ENCODE measurements around the gene OR10A5.
A peak's percentile ranks its signal among the peaks of the same experiment; 100 is the strongest.
"Not testable (repeated sequence)": the region's sequence is repeated elsewhere in the genome, so short reads cannot be mapped to it uniquely, and the experiment has no call there.

OR10A5 gene

DNA sequence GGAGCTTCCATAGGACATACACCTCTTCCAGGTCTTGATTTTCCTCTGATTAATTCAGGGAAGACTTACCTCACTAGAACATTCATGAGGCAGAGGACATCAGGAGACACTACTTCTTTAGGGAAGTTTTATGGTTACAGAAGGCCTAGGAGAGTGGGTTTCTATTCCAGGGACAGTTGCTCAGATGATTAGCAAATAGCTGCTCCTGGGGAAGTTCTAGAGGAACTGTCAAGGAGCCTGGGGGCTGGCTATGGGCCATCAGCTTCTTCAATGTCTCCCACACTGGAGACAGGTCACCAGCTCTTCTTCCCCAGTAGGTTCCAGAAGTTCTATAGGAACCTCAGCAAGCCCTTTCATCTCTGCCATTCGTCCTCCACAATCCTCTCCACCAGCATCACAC lies 11.5 kb upstream of the OR10A5 start:
- Histone ChIP-seq H3K36me3 (ENCODE audit: insufficient read depth, low read length) (no peaks in the 10 kb centered on the region), H3K27ac (ENCODE audit: low read depth, low read length) (no peak overlapping the region), H3K9me3 (ENCODE audit: insufficient read depth, low read depth, low read length) (no peaks in the 10 kb centered on the region), H3K9ac (ENCODE audit: low read depth, low read length) (no peak overlapping the region), H3K4me3 (ENCODE audit: low read length) (no peak overlapping the region), H3K4me1 (ENCODE audit: insufficient read depth, low read length) (no peaks in the 10 kb centered on the region), H3K27me3 (ENCODE audit: insufficient read depth, low read length) (no peaks in the 10 kb centered on the region)
- WGBS = no CpG with 5 or more reads among the region's 1 CpG

DNA sequence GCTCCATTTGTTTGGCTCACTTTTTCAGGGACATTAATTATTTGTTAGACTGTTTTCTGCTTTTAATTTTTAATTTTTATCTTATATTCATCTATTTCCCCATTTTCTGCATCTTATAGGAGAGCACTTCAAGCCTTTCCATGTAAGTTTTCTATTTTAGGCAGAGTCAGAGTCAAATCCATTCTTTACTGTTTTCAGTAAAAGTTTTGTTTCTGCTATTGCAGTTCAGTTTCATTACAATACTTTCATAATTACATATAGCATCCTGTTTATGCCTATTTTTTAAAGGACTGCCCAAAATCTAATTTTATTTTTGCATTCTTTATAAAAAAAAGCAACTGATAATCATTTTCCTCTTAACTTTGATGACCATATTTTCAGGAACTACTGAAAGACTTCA lies 3.8 kb upstream of the OR10A5 start:
- H3K36me3 ChIP-seq (ENCODE audit: insufficient read depth, low read length) = no peaks in the 10 kb centered on the region
- no peak overlapping the region for H3K27ac ChIP-seq (ENCODE audit: low read depth, low read length)
- peaks cover 9% of the 10 kb centered on the region; the same call in 1 of the 2 replicates for H3K9me3 ChIP-seq (ENCODE audit: insufficient read depth, low read depth, low read length)
- H3K27me3 ChIP-seq (ENCODE audit: insufficient read depth, low read length) = no peaks in the 10 kb centered on the region
- no peak overlapping the region for H3K4me3 ChIP-seq (ENCODE audit: low read length)
- no peak overlapping the region for H3K9ac ChIP-seq (ENCODE audit: low read depth, low read length)
- H3K4me1 ChIP-seq (ENCODE audit: insufficient read depth, low read length) = peaks cover 10% of the 10 kb centered on the region

DNA sequence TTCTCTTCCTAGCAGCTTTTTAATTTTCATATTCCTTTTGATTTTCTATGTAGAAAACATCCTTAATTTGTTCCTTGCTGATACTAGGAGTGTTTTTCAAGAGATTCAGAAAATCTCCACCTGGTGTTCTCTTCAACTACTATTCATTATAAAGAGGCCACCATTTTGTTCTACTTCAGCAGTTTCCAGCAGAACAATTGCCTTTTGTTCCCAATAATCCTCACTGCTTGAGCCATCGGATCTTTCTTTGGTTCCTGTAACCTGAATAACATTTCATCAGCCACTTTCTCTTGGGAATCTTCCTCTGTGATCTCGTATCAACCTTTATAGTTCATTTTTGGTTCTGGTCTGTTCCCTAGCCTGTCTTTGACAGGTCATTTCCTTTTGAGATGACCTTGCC lies 1.8 kb upstream of the OR10A5 start:
- Histone ChIP-seq H3K9ac (ENCODE audit: low read depth, low read length) (no peak overlapping the region), H3K9me3 (ENCODE audit: insufficient read depth, low read depth, low read length) (peaks cover 9% of the 10 kb centered on the region; the same call in 1 of the 2 replicates), H3K27me3 (ENCODE audit: insufficient read depth, low read length) (no peaks in the 10 kb centered on the region), H3K4me1 (ENCODE audit: insufficient read depth, low read length) (peaks cover 17% of the 10 kb centered on the region), H3K4me3 (ENCODE audit: low read length) (no peak overlapping the region), H3K36me3 (ENCODE audit: insufficient read depth, low read length) (no peaks in the 10 kb centered on the region), H3K27ac (ENCODE audit: low read depth, low read length) (peak overlapping the region; percentile 74; the same call in 1 of the 2 replicates)
- 67% methylated on average over 2 of the region's 2 CpGs for WGBS

DNA sequence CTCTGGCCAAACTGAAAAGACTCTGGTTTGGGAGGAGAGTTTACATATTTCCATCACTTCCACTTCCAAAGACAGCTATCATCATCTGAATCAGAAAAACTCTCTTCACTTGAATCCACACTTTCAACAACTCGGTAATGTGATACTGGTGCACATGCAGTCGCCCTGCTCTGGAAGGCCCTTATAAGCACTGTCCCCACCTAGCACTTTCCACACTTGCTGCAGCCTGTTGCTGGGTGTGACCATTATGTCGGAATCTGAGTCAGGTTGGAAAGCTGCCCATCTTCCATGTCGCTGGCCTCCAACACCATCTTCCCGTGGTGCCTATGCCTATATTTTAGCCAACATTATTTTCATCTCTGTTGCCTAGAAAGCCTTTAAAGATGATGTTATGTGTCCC lies 1.1 kb upstream of the OR10A5 start:
- Histone ChIP-seq H3K27me3 (ENCODE audit: insufficient read depth, low read length) (no peaks in the 10 kb centered on the region), H3K27ac (ENCODE audit: low read depth, low read length) (peak overlapping the region; percentile 74; the same call in 1 of the 2 replicates), H3K36me3 (ENCODE audit: insufficient read depth, low read length) (no peaks in the 10 kb centered on the region), H3K9ac (ENCODE audit: low read depth, low read length) (no peak overlapping the region), H3K4me3 (ENCODE audit: low read length) (no peak overlapping the region), H3K9me3 (ENCODE audit: insufficient read depth, low read depth, low read length) (peaks cover 9% of the 10 kb centered on the region; the same call in 1 of the 2 replicates), H3K4me1 (ENCODE audit: insufficient read depth, low read length) (peaks cover 17% of the 10 kb centered on the region)
- 96% methylated on average over 5 of the region's 5 CpGs for WGBS

DNA sequence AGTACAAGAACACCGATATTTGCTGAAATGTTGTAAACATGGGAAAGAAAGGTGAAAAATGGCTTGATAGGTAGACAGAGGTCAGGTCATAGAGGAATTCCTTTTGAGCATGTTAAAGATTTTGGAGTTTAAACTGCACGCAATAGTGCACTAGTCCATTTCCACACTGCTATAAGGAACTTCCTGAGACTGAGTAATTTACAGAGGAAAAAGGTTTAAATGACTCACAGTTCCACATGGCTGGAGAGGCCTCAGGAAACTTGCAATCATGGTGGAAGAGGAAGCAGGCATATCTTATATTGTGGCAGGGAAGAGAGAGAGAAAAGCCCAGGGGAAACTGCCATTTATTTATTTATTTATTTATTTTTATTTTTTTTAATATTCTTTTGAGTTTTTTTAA lies 5.0 kb downstream of the OR10A5 start:
- H3K36me3 ChIP-seq (ENCODE audit: insufficient read depth, low read length) = no peaks in the 10 kb centered on the region
- peaks cover 14% of the 10 kb centered on the region; the same call in 1 of the 2 replicates for H3K9me3 ChIP-seq (ENCODE audit: insufficient read depth, low read depth, low read length)
- 91% methylated on average over 2 of the region's 2 CpGs for WGBS
- H3K4me1 ChIP-seq (ENCODE audit: insufficient read depth, low read length) = peaks cover 6% of the 10 kb centered on the region; the same call in 1 of the 2 replicates
- H3K4me3 ChIP-seq (ENCODE audit: low read length) = no peak overlapping the region
- H3K27me3 ChIP-seq (ENCODE audit: insufficient read depth, low read length) = no peaks in the 10 kb centered on the region
- no peak overlapping the region for H3K9ac ChIP-seq (ENCODE audit: low read depth, low read length)
- no peak overlapping the region for H3K27ac ChIP-seq (ENCODE audit: low read depth, low read length)

DNA sequence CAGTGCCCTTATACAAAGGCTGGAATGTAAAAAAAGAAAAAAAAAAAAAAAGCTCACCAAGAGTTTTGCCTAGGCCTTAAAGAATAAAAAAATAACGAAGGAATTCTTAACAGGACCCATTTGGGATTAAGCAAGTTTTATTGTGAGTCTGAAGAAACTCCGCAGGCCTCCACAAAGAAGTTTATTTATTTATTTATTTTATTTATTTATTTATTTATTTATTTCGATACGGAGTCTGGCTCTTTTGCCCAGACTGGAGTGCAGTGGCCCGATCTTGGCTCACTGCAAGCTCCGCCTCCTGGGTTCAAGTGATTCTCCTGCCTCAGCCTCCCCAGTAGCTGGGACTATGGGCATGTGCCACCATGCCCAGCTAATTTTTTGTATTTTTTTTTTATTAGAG lies 9.3 kb downstream of the OR10A5 start:
- not testable (repeated sequence) for H3K4me3 ChIP-seq (ENCODE audit: low read length); H3K27ac ChIP-seq (ENCODE audit: low read depth, low read length); H3K4me1 ChIP-seq (ENCODE audit: insufficient read depth, low read length); H3K9ac ChIP-seq (ENCODE audit: low read depth, low read length); H3K27me3 ChIP-seq (ENCODE audit: insufficient read depth, low read length); H3K36me3 ChIP-seq (ENCODE audit: insufficient read depth, low read length)
- peaks cover 14% of the 10 kb centered on the region; the same call in 1 of the 2 replicates for H3K9me3 ChIP-seq (ENCODE audit: insufficient read depth, low read depth, low read length)
- 96% methylated on average over 4 of the region's 6 CpGs for WGBS

DNA sequence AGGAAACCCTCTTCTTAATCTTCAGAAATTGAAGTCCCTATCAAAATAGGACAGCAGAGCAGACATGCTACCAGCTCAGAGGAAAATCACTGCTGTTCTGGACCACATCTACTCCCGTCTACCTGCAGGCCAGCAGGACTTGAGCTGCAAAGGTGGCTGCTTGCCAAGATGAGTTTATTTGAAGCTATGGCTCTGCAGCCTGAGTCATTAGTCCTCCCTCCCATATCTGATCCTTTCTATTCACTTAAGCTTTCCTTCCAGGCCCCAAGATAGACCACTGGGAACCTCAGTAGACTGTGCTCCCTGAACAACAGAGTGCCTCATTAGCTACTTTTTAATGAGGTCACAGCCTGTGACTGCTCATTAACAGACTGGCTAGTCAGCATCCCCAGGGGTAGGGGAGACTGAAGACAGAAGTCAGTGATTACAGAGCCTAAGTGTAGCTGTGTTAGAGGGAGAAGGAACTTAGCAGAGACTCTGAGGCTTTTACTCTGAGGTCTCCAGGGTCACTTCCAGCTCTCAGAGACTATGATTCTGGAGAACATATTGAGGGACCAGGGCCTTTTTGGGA lies 10.6 kb downstream of the OR10A5 start:
- Histone ChIP-seq H3K36me3 (ENCODE audit: insufficient read depth, low read length) (no peaks in the 10 kb centered on the region), H3K4me1 (ENCODE audit: insufficient read depth, low read length) (no peaks in the 10 kb centered on the region), H3K9me3 (ENCODE audit: insufficient read depth, low read depth, low read length) (peaks cover 14% of the 10 kb centered on the region; the same call in 1 of the 2 replicates), H3K9ac (ENCODE audit: low read depth, low read length) (no peak overlapping the region), H3K27me3 (ENCODE audit: insufficient read depth, low read length) (no peaks in the 10 kb centered on the region), H3K4me3 (ENCODE audit: low read length) (no peak overlapping the region), H3K27ac (ENCODE audit: low read depth, low read length) (no peak overlapping the region)
- 88% methylated on average over 1 of the region's 1 CpG for WGBS

DNA sequence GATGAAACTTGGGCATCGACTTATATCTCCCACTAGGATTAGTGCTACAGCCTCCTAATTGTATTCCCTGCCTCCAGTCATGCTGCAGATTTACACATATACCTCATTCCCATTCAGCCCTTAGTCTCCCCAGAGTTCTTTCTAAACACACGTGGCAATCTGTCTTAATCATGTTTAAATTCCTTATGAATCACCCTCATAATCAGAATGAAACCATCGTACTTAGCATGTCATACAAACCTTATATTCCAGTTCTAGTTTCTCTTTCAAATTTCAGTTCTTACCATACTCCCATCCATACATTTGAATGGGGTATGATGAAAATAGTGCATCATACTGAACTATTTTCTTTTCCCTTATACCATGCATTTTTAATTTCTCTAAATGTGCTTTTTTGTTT lies 11.4 kb downstream of the OR10A5 start:
- no peaks in the 10 kb centered on the region for H3K4me1 ChIP-seq (ENCODE audit: insufficient read depth, low read length)
- H3K27ac ChIP-seq (ENCODE audit: low read depth, low read length) = no peak overlapping the region
- H3K36me3 ChIP-seq (ENCODE audit: insufficient read depth, low read length) = no peaks in the 10 kb centered on the region
- H3K9me3 ChIP-seq (ENCODE audit: insufficient read depth, low read depth, low read length) = peaks cover 12% of the 10 kb centered on the region; the same call in 1 of the 2 replicates
- no peak overlapping the region for H3K9ac ChIP-seq (ENCODE audit: low read depth, low read length)
- no peak overlapping the region for H3K4me3 ChIP-seq (ENCODE audit: low read length)
- WGBS = 63% methylated on average over 3 of the region's 3 CpGs
- H3K27me3 ChIP-seq (ENCODE audit: insufficient read depth, low read length) = no peaks in the 10 kb centered on the region

DNA sequence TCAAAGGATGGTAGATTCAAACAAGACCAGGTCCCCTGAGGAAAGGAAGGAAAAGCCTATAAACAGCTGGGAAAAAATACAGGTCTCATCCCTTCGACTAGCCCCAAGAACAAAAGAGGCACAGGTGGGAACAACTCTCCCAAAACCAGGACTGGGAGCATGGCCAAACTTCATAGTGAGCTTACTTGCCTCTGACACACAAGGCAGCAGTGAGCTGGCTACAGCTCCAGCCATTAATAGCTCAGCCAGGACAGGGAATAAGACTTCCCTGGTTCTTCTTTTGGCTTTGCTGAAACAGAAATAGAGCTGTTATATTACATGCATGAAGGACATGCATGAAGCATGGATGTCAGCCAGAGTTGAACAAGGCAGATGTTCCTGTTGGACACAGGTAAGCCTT lies 17.5 kb downstream of the OR10A5 start, which contains the start of gene OR10A2:
OR10A2 (plus strand) TSS at position 97 of the 400 bp plus-strand sequence. CDS start 6,698 bp downstream, outside the sequence.
- Histone ChIP-seq H3K9ac (ENCODE audit: low read depth, low read length) (no peak within 1 kb of the TSS), H3K27ac (ENCODE audit: low read depth, low read length) (no peak within 1 kb of the TSS), H3K36me3 (ENCODE audit: insufficient read depth, low read length) (no peaks in the 10 kb centered on the region), H3K9me3 (ENCODE audit: insufficient read depth, low read depth, low read length) (no peaks in the 10 kb centered on the region), H3K27me3 (ENCODE audit: insufficient read depth, low read length) (no peaks in the 10 kb centered on the region), H3K4me3 (ENCODE audit: low read length) (no peak within 1 kb of the TSS), H3K4me1 (ENCODE audit: insufficient read depth, low read length) (no peaks in the 10 kb centered on the region)
- whole genome bisulfite sequencing = 76% methylated on average over 1 of the region's 1 CpG

DNA sequence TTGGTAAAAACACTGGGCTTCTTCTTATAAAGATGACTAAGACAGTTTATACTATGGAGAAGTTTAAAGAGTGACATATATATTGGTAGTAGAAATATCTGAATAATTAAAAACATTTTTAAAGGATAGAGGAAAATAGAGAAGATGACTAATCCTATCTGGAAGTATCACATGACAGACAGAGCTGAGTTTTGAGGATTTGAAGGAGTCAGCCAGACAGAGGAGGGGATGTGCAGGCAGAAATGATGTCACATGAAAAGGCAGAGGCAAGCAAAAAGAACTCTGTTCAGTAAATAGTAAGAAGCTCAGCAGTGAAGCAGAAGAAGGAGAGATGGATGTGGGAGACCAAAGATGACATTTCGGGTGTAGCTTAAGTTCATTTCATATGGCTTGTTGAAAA lies 19.0 kb downstream of the OR10A5 start:
- H3K36me3 ChIP-seq (ENCODE audit: insufficient read depth, low read length) = no peaks in the 10 kb centered on the region
- H3K4me3 ChIP-seq (ENCODE audit: low read length) = no peak overlapping the region
- H3K4me1 ChIP-seq (ENCODE audit: insufficient read depth, low read length) = no peaks in the 10 kb centered on the region
- no peak overlapping the region for H3K27ac ChIP-seq (ENCODE audit: low read depth, low read length)
- H3K27me3 ChIP-seq (ENCODE audit: insufficient read depth, low read length) = no peaks in the 10 kb centered on the region
- no peaks in the 10 kb centered on the region for H3K9me3 ChIP-seq (ENCODE audit: insufficient read depth, low read depth, low read length)
- no peak overlapping the region for H3K9ac ChIP-seq (ENCODE audit: low read depth, low read length)
- WGBS = 100% methylated on average over 1 of the region's 1 CpG

DNA sequence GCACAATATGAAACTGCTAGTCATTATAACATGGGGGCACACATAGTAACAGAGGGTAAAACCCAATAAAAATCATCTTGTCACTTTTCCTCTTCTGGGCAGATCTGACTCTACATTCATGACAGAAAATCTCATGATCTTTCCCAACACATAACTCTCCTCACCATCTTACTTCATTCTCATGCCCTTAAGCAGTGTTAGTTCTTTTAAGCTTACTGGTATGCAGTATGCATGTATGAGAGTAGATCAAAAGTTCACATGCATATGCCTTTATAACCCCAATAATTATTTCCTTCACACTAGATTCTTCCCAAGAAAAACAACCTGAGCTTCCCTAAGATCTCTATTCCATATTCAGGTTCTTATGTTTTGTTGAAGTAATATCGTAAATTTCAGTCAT lies 25.8 kb downstream of the OR10A5 start:
- Histone ChIP-seq H3K4me1 (ENCODE audit: insufficient read depth, low read length) (no peaks in the 10 kb centered on the region), H3K27me3 (ENCODE audit: insufficient read depth, low read length) (no peaks in the 10 kb centered on the region), H3K9me3 (ENCODE audit: insufficient read depth, low read depth, low read length) (no peaks in the 10 kb centered on the region), H3K27ac (ENCODE audit: low read depth, low read length) (no peak overlapping the region), H3K4me3 (ENCODE audit: low read length) (no peak overlapping the region), H3K9ac (ENCODE audit: low read depth, low read length) (no peak overlapping the region), H3K36me3 (ENCODE audit: insufficient read depth, low read length) (no peaks in the 10 kb centered on the region)
- no CpG with 5 or more reads among the region's 1 CpG for WGBS

DNA sequence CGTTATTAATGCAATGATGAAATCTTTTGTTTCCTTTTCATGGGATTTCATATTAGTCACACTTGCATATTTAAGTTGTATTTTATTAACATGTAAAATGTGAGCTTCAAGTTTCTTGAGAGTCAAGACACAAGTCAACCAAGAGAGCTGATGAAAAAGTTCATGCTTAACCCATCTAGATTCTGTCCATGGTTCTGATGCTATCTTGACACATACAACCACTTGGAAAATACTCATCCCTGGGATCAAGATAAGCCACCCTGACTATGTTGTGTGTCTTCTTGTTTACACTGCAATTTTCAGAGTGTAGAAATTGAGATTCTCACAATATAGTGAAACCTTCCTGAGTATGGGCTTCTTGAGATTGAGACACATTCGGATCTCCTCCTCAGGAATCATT lies 30.3 kb downstream of the OR10A5 start:
- Histone ChIP-seq H3K36me3 (ENCODE audit: insufficient read depth, low read length) (no peaks in the 10 kb centered on the region), H3K27ac (ENCODE audit: low read depth, low read length) (no peak overlapping the region), H3K27me3 (ENCODE audit: insufficient read depth, low read length) (no peaks in the 10 kb centered on the region), H3K4me3 (ENCODE audit: low read length) (no peak overlapping the region), H3K9ac (ENCODE audit: low read depth, low read length) (no peak overlapping the region), H3K4me1 (ENCODE audit: insufficient read depth, low read length) (no peaks in the 10 kb centered on the region), H3K9me3 (ENCODE audit: insufficient read depth, low read depth, low read length) (no peaks in the 10 kb centered on the region)
- 100% methylated on average over 1 of the region's 2 CpGs for WGBS

Measured in HUES64 (cell line).